ENCODE data around the gene CCNT1. TPM values are rescaled to one million over a fixed set of nuclear protein-coding genes. Genes with fewer than 3 reads are reported as not detected.

CCNT1 gene
- total and polyA plus RNA-seq, 2 of the 4 experiments (the other 2 are of a cell fraction), result 9.0 to 74.0 TPM

DNA sequence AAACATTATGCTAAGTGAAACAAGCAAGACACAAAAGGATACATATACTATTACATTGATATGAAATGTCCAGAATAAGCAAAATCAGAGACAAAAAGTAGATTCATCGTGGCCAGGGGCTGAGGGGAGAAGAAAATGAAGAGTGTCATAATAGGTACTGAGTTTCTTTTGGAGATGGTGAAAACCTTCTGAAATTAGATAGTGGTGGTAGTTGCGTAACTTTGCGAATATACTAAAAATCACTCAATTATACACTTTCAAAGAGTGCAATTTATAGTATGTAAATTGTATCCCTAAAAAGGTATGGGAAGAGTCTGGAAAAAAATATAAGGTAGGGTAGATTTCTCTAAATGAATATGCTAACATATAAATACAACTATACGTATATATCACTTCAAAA, 56.6 kb downstream of the CCNT1 start:
- WGBS, 2 experiments (ENCODE audit: extremely low coverage in 2 of 2, insufficient read length in 1 of 2), result 100% methylated on average over 1 of the region's 4 CpGs; no CpG with 5 or more reads in 1 of the 2 experiments
- H2AK5ac ChIP-seq (ENCODE audit: low read depth, low read length), result no peak overlapping the region
- no peak overlapping the region for H3K14ac ChIP-seq (replicated peaks; ENCODE audit: low read depth, low read length)
- peaks cover 50% of the 10 kb centered on the region for H3K36me3 ChIP-seq (ENCODE audit: control insufficient read depth, insufficient read depth, low read length)
- no peaks in the 10 kb centered on the region for H3K4me1 ChIP-seq (ENCODE audit: control insufficient read depth, insufficient read depth, low read length)
- no peaks in the 10 kb centered on the region; the same call in 1 of the 2 replicates for H3K9me1 ChIP-seq (ENCODE audit: insufficient read depth, low read length)
- no peak overlapping the region for H3K27ac ChIP-seq (ENCODE audit: insufficient read depth, low read length)
- H3K18ac ChIP-seq (ENCODE audit: low read depth, low read length), result no peak overlapping the region
- no peaks in the 10 kb centered on the region for H3K27me3 ChIP-seq (ENCODE audit: control insufficient read depth, insufficient read depth, low read length)
- peaks cover 11 to 16% of the 10 kb centered on the region in 2 experiments for H3K79me1 ChIP-seq (ENCODE audit: low read depth in 1 of 2, low read length in 2 of 2)
- no peak overlapping the region for H3K9ac ChIP-seq (ENCODE audit: low read depth, low read length)
- dilution Hi-C loops (cut with HindIII; ENCODE audit: low sequenced_read_pairs, unreplicated experiment), result no loop called here
- no peak overlapping the region for H3K4ac ChIP-seq (ENCODE audit: low read depth, low read length)
- ChIA-PET CTCF (no interaction called here), POLR2A (ENCODE audit: unreplicated experiment) (no interaction called here)
- no peak overlapping the region for H3K4me2 ChIP-seq (ENCODE audit: low read depth, low read length)
- H3K56ac ChIP-seq (ENCODE audit: extremely low read depth, insufficient read depth, low read length), result no peak overlapping the region
- H2BK5ac ChIP-seq (ENCODE audit: low read depth, low read length, poor library complexity, severe bottlenecking), result no peak overlapping the region
- H4K91ac ChIP-seq (ENCODE audit: insufficient read depth, low read depth, low read length), result no peak overlapping the region
- no peak overlapping the region for H4K5ac ChIP-seq (ENCODE audit: low read depth, low read length)
- H4K20me1 ChIP-seq (ENCODE audit: insufficient read depth, low read length), result no peaks in the 10 kb centered on the region
- no peak overlapping the region for H3K23ac ChIP-seq (ENCODE audit: low read depth, low read length)
- H2AK9ac ChIP-seq (replicated peaks; ENCODE audit: low read depth, low read length, poor library complexity), result no peak overlapping the region
- TF ChIP-seq CEBPB (IDR thresholded peaks at IDR 0.05; ENCODE audit: low read depth, low read length), result peak; percentile 80
- TF ChIP-seq ELK1 (IDR thresholded peaks at IDR 0.05; ENCODE audit: borderline replicate concordance, low read depth, low read length), result no peak
- DNase-seq (no peak), ATAC-seq (ENCODE audit: low read depth) (no peak)
- H3K9me3 ChIP-seq (ENCODE audit: control insufficient read depth, insufficient read depth, low read length), result no peaks in the 10 kb centered on the region
- H4K8ac ChIP-seq (ENCODE audit: low read depth in 2 of 2, low read length in 2 of 2), result no peak overlapping the region
- H2BK120ac ChIP-seq (ENCODE audit: low read depth, low read length), result no peak overlapping the region
- in situ Hi-C loops (cut with MboI; ENCODE audit: low sequenced_read_pairs), result no loop called here
- no peak overlapping the region for H2BK15ac ChIP-seq (ENCODE audit: low read depth, low read length)
- H2BK20ac ChIP-seq (ENCODE audit: low read depth, low read length), result no peak overlapping the region
- no peak overlapping the region for H2AFZ ChIP-seq (replicated peaks; ENCODE audit: low read length, poor library complexity)
- no TSS peak for BruUV-seq (replicated peaks)
- no peak overlapping the region for H3K4me3 ChIP-seq (ENCODE audit: insufficient read depth, low read depth, low read length)
- intact Hi-C loops (cut with micrococcal nuclease), result no loop called here
